SU-DHL-6 (cell line): Measurements from ENCODE around the gene VTI1A.

ENCODE experiments used
- EZH2phosphoT487 ChIP-seq: fragments of 200-600 bp; sonication (generic), shearing (Covaris generic); conservative IDR thresholded peaks from 2 replicates; pipeline ENCODE4 v1.6.1; 2018; ENCODE audit warnings: mild to moderate bottlenecking, antibody characterized with exemption, low read length, moderate library complexity, mixed read lengths
- TF ChIP-seq, protein P1 (sequence below): fragments of 200-600 bp; sonication (generic); IDR thresholded peaks from one replicate; pipeline ENCODE4 v1.5.1; 2017; ENCODE audit warnings: antibody characterized with exemption, mild to moderate bottlenecking, low read length, moderate library complexity; ENCODE audit not compliant: insufficient read depth, poor library complexity, severe bottlenecking

DNA sequence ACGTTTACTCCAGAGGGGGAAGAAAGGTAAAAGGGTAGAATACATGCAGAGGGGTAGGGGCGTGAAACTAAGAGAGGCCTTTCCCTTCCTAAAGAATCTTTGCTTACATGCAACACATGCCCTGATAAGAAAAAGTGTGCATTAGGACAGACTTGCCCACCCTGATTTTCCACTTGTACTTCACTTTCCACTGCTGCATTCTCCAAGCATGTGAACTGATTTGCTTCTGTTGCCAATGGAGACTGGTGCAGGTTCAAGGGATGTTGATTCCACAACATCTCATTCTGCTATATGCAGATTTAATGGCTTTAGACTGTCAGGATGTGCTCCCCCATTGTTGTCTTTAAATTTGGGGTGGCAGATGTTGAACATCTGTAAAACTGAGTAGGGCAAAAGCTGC is 265.5 kb downstream of the VTI1A start:
- TF ChIP-seq, protein P1, sequence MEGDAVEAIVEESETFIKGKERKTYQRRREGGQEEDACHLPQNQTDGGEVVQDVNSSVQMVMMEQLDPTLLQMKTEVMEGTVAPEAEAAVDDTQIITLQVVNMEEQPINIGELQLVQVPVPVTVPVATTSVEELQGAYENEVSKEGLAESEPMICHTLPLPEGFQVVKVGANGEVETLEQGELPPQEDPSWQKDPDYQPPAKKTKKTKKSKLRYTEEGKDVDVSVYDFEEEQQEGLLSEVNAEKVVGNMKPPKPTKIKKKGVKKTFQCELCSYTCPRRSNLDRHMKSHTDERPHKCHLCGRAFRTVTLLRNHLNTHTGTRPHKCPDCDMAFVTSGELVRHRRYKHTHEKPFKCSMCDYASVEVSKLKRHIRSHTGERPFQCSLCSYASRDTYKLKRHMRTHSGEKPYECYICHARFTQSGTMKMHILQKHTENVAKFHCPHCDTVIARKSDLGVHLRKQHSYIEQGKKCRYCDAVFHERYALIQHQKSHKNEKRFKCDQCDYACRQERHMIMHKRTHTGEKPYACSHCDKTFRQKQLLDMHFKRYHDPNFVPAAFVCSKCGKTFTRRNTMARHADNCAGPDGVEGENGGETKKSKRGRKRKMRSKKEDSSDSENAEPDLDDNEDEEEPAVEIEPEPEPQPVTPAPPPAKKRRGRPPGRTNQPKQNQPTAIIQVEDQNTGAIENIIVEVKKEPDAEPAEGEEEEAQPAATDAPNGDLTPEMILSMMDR: no peak
- TF ChIP-seq EZH2phosphoT487: no peak
